GM12865 (cell line): Measurements from ENCODE around the gene C1orf159.
"Not testable (repeated sequence)": the region's sequence is repeated elsewhere in the genome, so short reads cannot be mapped to it uniquely, and the experiment has no call there.

Experiments
- DNase-seq: peaks from one replicate; pipeline ENCODE4 v3.0.0; 2010; ENCODE audit warnings: low read depth
- H3K4me3 ChIP-seq: 2 replicates; pipeline ENCODE4 v1.5.1; 2011; ENCODE audit warnings: mild to moderate bottlenecking, low read depth, low read length, control low read depth
- TF ChIP-seq, protein P1 (sequence below): IDR thresholded peaks from 2 replicates; pipeline ENCODE4 v1.5.1; 2011; ENCODE audit warnings: low read length, control low read depth, low read depth, inconsistent platforms; ENCODE audit not compliant: insufficient read depth; ENCODE audit errors: missing control alignments

Gene C1orf159

DNA sequence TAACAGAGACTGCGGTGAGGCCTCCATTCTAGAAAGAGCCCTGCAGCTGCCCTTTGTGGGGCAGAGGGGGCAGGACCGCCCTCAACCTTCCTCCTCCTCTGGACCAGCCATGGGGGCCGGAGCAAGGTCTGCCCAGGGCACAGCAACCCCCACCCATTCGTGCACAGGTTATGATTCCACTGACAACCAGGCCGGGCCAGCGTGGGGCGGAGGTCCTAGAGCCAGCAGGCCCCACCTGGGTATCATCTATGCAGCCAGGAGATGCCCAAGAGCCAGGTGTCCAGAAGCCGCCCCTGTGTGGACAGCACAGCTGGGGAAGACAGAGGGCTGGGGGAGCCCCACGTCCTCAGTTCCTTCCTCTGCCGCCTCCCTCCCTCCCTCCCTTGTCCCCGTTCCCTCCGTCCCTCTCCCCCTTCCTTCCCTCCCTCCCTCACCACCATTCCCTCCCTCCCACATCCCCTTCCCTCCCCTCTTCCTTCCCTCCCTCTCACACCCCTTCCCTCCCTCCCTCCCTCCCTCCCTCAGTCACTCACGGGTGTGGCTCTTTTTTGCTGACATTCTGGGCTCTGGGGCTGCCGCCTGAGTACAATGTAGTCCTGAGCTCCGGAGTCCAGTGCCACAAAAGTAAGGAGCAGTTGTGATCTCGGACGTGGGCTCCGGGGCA is 54.1 kb downstream of the C1orf159 start:
- H3K4me3 ChIP-seq: peak overlapping the region; percentile 62
- TF ChIP-seq, protein P1, sequence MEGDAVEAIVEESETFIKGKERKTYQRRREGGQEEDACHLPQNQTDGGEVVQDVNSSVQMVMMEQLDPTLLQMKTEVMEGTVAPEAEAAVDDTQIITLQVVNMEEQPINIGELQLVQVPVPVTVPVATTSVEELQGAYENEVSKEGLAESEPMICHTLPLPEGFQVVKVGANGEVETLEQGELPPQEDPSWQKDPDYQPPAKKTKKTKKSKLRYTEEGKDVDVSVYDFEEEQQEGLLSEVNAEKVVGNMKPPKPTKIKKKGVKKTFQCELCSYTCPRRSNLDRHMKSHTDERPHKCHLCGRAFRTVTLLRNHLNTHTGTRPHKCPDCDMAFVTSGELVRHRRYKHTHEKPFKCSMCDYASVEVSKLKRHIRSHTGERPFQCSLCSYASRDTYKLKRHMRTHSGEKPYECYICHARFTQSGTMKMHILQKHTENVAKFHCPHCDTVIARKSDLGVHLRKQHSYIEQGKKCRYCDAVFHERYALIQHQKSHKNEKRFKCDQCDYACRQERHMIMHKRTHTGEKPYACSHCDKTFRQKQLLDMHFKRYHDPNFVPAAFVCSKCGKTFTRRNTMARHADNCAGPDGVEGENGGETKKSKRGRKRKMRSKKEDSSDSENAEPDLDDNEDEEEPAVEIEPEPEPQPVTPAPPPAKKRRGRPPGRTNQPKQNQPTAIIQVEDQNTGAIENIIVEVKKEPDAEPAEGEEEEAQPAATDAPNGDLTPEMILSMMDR: no peak
- no peak for DNase-seq

DNA sequence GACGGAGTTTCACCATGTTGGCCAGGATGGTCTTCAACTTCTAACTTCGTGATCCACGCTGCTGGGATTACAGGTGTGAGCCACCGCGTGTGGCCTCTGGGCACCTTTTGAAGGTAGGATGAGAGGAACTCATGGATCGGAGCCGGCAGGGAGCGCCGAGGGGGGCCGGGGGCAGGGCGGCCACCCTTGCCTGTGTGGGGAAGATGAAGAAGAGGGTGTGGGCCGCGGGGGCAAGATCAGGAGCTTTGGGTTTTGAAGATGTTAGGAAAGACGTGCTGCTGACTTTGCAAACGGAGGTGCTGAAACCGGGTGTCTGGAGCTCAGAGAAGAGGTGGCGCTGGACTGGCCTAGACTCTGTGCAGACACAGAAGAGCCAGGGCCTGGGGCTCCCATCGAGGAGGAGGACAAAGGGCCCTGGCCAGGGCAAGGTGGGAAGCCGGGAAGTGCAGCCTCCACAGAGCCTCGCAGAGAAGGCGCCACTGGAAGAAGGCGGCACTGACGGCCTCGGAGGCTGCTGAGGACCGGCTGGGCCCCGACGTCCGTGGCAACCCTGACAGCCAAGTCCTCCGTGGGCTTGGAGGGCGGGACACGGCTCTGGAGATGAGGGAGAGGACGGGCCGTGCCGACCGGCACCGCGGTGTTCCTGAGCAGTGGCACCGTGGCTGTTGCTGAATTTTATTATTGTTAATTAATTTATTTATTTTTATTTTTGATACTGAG is 55.4 kb downstream of the C1orf159 start:
- H3K4me3 ChIP-seq: no peak overlapping the region
- TF ChIP-seq, protein P1: no peak
- DNase-seq: no peak

DNA sequence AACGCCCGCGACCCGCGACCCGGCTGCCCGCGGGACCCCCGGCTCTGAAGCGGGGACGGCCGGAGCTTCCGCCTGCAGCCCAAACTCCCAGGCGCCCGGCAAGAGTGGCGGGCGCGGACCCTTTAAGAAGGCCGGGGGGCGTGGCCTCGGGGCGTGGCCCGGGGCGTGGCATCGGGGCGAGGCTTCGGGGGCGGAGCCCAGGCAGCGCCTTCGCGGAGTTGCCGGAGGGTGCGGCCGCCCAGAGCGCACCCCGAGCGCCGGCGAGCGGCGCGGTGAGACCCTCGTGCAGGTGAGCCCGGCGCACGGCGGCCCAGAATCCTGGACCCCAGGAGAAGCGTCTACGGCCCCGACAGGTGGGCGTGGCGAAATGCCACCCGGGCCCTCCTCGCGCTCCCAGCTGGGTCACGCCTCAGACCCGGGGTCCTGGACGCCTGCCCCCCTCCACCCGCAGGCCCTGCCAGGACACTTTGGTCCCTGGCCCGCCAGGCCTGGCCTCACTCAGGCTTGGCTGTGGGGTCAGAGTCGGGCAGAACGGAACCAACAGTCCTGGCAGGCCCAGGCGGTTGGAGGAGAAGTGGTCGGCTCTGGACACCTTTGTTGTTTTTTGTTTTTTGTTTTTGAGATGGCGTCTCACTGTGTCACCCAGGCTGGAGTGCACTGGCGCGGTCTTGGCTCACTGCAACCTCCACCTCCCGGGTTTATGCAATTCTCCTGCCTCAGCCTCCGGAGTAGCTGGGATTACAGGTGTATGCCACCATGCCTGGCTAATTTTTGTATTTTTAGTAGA is 56.2 kb downstream of the C1orf159 start:
- peak; percentile 90 for DNase-seq
- TF ChIP-seq, protein P1: no peak

DNA sequence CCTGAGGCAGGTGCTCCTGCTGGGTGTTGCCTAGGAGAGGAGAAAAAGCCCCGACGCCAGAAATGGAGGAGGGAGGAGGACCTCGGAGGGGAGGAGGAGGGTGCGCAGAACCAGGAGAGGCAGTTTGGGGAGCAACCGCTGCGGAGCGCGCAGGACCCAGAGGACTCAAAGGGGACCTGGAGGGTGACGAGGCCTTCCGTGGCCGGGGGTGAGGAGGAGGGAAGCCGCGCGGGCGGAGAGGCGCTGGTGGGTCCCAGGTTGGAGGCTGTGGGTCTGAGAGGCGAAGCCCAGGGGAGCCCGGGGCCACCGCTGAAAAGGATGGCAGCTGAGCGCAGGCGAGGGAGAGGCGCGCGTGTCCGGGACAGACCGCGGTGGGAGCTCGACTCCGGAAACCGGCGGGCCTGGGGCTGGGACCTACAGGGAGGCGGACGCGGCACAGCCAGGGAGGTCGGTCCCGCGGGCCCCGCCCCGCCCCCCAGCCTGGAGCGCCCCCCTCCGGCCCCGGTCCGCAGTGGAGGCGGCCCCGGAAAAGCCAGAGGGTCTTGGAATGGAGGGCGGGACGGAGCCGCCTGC is 56.9 kb downstream of the C1orf159 start:
- peak; percentile 46 for DNase-seq
- H3K4me3 ChIP-seq: peak overlapping the region; percentile 41
- TF ChIP-seq, protein P1: peak; percentile 43

More for the DNA sequence above, 56.2 kb downstream of the C1orf159 start:
- H3K4me3 ChIP-seq: peak overlapping the region; percentile 55

DNA sequence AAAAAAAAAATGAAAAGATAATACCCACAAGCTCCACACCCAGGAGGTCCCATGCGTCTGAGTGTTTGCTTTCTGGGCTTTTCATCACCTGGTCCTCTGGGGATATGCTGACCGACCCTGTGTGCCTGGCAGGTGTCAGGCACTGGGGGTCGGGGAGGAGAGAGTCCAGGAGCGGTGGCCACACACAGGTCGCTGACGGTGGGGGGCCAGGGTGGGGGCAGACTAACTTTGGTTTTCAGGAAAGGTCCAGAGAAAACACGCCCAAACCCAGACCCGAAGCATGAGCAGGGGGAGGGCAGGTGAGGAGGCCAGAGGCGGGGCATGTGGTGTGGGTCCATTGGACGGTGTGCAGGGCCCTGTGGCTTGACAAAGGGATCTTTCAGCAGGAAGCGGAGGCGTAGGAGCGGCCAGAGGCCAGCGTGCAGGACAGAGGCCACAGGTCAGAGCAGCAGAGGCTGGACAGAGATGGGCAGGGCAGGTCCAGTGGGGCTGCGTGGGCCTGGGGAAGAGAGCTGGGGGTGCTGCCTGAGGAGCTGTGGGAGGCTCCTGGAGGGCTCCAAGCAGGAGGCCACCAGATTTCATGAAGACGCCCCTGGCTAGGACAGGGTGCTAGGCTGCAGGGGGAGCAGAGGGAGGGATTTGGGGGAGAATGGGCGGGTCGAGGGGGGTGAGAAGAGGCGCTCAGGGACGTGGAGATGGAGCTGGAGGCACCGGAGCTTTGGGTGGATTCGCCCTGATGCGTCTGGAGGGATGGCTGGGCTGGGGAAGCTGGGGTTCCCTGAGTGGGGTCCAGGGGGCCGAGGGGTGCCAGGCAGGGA is 57.6 kb downstream of the C1orf159 start:
- TF ChIP-seq, protein P1: no peak
- H3K4me3 ChIP-seq: no peak overlapping the region; the same call in 1 of the 2 replicates
- DNase-seq: no peak

DNA sequence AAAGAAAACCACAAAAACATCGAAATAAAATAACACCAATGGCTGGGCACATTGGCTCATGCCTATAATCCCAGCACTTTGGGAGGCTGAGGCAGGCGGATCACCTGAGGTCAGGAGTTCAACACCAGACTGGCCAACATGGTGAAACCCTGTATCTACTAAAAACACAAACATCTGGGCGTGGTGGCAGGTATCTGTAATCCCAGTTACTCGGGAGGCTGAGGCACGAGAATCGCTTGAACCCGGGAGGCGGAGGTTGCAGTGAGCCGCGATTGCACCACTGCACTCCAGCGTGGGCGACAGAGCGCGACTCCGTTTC is 58.2 kb downstream of the C1orf159 start:
- H3K4me3 ChIP-seq, DNase-seq: not testable (repeated sequence)
